Fibroblast of pulmonary artery (primary cell): ENCODE results near the gene CCDC83.
"Not testable (repeated sequence)": the region's sequence is repeated elsewhere in the genome, so short reads cannot be mapped to it uniquely, and the experiment has no call there.

Experiments
- DNase-seq: peaks from one replicate; pipeline ENCODE4 v3.0.0-alpha.2; 2010; ENCODE audit warnings: low read depth
- H3K4me3 ChIP-seq: replicated peaks from 2 replicates; pipeline ENCODE4 v1.5.1; 2011; ENCODE audit warnings: low read depth, mild to moderate bottlenecking, control low read depth, low read length, moderate library complexity
- TF ChIP-seq, protein P1 (sequence below): IDR thresholded peaks from 2 replicates; pipeline ENCODE4 v1.5.1; 2011; ENCODE audit warnings: mild to moderate bottlenecking, control low read depth, low read length, inconsistent platforms; ENCODE audit errors: missing control alignments

CCDC83 gene

GRCh38 chr11:85857098-85857497, 1.9 kb downstream of the CCDC83 start:
- no peak overlapping the region for H3K4me3 ChIP-seq
- no peak for DNase-seq
- TF ChIP-seq, protein P1, sequence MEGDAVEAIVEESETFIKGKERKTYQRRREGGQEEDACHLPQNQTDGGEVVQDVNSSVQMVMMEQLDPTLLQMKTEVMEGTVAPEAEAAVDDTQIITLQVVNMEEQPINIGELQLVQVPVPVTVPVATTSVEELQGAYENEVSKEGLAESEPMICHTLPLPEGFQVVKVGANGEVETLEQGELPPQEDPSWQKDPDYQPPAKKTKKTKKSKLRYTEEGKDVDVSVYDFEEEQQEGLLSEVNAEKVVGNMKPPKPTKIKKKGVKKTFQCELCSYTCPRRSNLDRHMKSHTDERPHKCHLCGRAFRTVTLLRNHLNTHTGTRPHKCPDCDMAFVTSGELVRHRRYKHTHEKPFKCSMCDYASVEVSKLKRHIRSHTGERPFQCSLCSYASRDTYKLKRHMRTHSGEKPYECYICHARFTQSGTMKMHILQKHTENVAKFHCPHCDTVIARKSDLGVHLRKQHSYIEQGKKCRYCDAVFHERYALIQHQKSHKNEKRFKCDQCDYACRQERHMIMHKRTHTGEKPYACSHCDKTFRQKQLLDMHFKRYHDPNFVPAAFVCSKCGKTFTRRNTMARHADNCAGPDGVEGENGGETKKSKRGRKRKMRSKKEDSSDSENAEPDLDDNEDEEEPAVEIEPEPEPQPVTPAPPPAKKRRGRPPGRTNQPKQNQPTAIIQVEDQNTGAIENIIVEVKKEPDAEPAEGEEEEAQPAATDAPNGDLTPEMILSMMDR, result no peak

GRCh38 chr11:85859541-85859940, 4.4 kb downstream of the CCDC83 start:
- H3K4me3 ChIP-seq, DNase-seq: not testable (repeated sequence)

- no peak for DNase-seq
- no peak overlapping the region for H3K4me3 ChIP-seq
- TF ChIP-seq, protein P1, result no peak
Observed at GRCh38 chr11:85863855-85864254, 8.7 kb downstream of the CCDC83 start.

DNA sequence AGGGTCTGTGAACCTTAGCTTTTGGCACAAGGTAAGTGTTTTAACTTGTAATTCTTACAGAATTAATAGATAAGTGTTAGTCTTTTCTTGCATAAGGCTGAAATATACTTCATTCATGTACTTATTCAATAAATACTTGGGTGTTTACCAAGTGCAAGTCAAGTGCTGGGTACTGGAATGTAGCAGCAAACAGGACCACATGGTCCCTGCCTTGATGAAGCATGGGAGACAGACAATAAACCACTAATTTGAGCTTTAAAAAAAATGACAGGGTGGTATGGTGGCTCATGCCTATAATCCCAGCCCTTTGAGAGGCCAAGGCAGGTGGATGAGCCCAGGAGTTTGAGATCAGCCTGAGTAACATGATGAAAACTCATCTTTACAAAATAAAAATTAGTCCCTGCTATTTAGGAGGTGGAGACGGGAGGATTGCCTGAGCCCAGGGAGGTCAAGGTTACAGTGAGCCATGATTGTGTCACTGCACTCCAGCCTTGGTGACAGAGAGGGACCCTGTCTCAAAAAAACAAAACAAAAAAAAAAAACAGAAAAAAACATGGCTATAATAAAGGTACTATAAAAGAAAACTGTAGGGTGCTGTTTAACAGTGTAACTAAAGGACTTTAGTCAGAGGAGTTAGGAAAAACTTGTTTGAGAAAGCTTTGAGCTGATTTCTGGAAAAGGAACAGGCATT, 11.1 kb downstream of the CCDC83 start:
- DNase-seq, result no peak
- H3K4me3 ChIP-seq, result no peak overlapping the region
- TF ChIP-seq, protein P1, result no peak

DNA sequence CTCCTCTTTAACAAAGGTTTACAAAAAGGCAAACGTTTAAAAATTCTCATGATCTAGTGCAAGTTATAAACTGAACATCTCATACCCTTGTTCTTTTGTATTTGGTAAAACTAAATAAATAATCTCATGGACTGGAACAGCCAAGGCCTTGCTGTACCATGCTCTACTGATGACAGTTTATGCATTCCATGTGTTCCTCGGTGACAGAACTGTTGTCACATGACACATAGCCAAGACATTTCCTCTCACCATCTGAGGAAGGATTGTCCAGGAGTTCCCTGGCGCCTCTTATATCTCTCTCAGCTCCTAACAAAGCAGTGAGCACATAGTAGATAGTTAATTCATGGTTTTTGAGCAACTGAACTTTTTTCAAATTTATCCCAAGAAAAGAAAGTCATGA, 12.6 kb downstream of the CCDC83 start:
- TF ChIP-seq, protein P1, result no peak
- peak; percentile 38 for DNase-seq
- no peak overlapping the region for H3K4me3 ChIP-seq

DNA sequence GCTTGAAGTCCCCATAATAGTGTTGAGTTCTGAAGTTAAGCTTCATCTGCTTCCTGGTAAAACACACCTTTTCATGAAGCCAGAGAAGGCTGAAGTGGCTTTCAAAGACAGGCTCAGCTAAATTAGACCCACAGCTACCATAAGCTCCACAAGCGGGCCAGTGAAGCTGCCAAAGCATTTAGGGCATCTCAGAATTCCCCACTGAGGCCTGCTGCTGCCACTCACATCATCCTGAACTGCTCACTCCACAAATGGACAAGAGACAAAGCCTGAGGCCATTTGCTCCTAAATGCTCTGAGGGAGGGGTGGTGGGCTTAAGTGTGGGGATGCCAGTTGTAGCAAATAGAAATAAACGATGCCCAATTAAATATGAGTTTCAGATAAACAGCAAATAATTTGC, 14.6 kb downstream of the CCDC83 start:
- TF ChIP-seq, protein P1, result no peak
- no peak overlapping the region for H3K4me3 ChIP-seq
- DNase-seq, result no peak

DNA sequence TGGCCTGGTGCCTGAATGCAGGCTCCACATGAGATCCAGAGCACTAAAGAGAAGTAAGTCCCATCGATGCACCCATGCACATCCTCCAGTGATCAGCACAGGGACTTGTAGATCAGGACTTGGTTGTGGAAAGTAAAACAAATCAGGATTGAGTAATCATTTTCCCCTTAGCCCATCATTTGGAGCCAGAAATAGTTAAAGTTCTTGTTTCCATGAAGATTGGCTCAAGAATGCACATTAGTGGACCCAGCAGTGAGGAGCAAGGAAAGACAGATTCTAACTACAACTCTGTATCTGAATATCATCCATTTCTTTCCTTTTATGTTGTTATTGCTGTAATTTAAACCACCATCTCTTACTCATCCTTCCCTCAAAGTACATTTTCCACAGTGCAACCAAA, 19.1 kb downstream of the CCDC83 start:
- no peak overlapping the region for H3K4me3 ChIP-seq
- TF ChIP-seq, protein P1, result no peak
- DNase-seq, result no peak
